NCI-H1105 (cell line): ENCODE results near the gene CSGALNACT2.

Experiments
- DNase-seq: peaks from one replicate; lab custom pipeline; 2025; lab: John Stamatoyannopoulos, UW

The CSGALNACT2 gene

DNA sequence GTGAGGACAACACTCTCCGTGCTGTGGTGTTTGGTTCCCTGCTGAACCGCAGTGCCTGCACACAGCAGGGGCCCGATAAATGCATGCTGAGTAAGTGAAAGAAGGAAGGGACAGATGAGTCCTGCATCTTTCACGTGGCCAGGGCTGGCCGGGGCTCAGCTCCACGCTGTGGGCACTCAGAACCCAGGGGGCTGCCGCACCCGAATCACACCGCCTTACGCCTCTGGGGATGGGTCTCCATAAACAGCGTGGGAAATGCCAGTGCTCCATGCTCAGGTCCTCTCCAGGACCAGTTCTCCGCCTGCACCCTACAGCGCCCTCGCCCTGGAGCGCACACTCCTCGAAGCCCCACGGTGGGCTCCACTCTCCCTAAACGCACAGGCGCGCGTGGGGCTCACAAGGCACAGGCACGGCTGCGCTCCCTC, 90.5 kb downstream of the CSGALNACT2 start:
- DNase-seq, result no peak

DNA sequence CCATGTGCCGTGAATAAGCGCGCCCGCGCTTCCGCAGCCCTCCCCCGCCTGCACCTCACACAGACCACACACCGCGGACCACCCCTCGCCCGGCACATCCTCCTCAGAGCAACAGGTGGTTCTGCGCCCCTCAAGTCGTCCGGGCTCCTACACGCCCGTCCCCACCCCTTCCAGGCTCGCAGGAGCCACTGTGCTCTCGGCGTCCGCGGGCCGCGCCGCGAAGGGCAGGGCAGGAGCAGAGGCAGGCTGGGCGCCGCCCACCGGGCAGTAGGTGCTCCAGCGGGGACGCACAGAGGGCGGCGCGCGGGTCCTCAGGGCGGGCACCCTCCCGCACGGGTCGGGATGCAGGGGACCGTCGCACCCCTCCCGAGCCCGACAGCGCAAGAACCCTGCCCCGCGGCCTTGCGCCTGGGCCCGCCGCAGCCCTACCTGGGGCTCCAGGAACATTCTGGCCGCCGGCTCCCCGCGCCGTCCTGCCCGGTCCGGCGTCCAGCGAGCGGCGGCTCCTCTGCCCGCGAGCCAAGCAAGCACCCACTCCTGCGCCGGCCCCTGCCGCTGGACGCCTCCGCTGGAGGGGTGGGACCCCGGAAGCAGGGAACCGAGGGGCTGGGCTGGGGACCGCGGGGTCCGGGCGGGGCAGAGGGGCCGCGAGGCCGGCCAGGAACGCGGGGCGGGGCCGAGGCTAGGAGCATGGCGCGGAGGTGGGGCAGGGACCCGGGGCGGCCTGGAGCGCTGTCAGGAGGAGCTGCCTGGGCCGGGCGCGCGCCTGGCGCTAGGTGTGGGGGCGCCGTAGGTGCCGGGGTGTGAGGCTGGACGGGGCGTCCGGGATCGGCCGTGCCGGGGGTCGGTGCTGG, 91.2 kb downstream of the CSGALNACT2 start:
- DNase-seq, result peak; percentile 1

DNA sequence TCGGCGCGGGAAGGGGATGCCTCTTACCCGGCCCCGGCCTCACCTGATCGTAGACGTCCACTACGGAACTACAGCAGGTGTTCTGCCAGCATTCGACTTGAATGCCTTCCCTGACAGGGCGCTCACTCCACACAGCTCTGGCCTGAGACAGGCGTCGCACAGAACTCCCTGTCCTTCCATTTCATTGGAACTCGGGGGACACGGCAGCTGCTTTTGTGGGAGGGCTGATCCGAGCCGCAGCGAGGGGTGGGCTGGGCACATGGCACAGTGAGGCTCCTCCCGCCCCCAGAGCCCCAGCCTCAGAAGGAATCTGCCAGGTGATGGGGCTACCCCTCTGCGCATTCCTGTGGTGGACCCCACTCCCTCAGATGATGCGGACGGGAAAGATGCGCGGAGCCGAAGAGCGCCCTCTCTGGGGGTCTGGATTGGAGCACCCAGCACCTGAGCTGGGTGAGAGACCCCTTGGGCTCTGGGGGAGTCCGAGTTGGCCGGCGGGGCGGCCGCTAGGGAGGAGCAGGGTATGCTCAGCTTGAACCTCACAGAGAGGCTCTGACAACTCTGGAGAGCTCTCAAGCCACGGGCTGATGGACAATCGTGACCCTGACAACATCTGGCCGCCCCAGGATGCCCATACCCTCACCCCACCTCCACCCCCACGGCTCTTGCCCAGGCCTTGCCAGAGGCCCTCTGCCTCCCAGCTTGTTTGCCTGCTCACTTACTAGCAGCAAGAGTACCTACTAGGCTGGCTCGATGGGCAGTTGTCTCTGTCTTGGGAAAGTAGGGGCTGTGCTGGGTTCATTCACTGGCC, 92.1 kb downstream of the CSGALNACT2 start:
- no peak for DNase-seq

DNA sequence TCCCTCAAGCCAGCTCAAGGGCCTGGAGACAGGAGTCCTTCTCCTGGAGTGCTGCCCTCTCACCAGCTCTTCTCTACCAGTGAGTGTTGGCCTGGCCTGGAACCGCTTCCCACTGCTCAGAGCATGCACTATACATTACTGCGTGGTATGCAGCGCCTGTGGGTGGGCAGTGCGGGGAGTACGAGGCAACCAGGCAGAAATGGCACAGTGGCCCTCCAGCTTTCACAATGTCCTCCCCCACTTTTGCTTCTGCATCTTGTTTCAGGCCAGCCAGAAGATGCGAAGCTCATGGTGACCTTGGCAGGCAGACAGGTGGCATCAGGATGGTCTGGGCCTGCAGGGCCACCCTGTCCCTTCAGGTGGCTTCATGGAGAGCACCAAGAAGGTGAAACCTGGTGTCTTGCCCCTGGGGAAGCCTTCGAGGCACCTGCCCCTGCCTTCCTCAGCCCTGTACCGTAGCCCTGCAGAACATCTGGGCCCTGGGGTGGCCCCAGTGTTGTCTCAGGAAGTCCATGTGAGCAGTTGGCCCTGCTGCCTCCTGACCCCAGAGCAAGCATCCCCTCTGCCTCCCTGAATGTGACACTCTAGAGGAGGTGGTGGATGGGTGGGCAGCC, 92.8 kb downstream of the CSGALNACT2 start:
- no peak for DNase-seq

DNA sequence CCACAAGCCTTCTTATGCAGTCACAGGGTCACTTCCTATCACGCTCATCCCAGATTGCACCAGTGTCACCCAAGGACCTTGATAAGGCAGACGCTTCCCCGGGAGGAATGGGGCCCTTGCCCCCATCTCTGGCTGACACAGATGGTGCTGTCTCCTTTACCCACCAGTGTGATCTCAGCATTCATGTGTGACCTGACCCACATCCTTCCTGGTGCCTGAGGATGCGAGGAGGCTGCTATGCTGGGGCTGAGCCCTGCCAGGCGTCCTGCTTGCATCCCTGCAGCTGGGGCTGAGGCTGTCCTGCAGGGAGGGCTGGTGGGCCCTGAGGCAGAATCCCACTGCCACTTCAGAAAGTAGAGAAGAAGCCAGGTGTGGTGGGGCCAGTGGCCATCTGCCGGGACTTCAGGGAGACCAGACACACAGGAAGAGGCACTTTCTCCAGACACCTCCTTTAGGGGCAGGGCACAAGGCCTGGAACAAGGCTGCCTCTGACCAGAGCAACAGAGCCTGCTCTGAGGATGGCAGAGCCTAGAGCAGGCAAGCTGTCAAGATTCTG, 93.4 kb downstream of the CSGALNACT2 start:
- DNase-seq, result no peak

DNA sequence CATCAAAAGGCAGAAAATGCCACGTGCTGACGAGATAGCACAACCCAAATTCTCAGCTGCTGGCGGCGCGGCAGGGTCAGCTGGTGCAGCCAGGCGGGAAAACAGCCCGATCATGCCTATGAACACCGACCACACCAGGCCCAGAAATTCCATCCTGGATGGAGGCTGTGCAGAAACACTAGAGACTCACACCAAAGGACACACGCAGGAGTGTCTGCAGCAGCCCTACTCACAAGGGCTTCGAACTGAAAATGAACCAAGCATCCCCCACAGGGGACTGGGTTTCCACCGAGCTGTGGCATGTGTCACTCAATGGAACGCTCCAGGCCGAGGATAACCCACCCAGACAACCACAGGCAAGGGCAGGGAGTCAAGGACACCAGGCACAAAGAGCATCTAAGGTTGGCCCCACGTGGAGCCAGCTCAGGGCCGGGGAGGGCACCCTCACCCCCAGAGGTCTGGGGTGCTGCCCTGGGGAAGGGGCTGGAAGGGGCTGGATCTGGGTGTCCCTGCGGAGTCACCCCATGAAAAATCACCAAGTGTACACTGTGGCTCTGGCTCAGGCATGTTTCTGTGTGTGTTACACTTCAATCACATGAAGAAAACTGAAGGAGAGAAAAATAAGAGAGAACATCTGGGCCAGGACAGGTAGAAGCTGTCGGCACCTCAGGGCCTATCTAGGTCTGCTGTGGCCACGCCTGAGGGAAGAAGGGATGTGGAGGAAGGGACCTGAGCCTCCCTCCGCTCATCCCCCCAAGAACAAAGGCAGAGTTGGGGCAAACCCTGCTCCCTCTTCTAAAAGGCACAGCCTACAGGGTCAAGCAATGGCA, 95.6 kb downstream of the CSGALNACT2 start:
- no peak for DNase-seq

DNA sequence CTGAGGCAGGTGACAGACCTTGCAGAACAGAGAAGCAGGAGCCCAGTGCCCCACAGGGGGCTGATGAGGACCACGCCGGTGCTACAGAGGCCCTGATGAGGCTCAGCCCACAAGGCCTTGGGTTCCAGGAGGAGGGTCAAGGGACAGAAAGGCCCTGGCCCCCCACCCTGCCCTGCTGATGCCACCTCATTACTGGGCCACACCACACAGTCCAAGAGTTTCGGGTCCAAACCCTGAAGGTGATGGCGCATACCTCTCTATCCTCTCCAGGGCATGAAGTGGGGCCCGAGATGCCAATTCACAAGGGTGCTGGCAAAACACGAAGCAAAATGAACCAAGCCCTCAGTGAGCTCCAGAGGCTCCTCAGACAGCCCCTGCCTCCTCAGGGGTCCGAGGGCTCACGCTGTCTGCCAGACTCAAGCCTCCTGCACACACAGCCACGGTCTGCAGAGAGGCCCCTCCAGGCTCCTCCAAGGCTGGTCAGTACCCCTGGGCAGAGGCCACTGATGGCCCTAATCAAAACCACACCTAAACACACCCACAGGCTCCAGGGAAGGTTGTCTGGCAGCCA, 96.3 kb downstream of the CSGALNACT2 start:
- DNase-seq, result no peak
